Neural progenitor cell (in vitro differentiated cells): Measurements from ENCODE around the gene QKI.

ENCODE experiments used
- EZH2 ChIP-seq: fragments of 200-600 bp; sonication (generic); IDR thresholded peaks from 2 replicates; pipeline ENCODE4 v1.6.1; 2017; ENCODE audit warnings: antibody characterized with exemption, mild to moderate bottlenecking, moderate library complexity
- EZH2phosphoT487 ChIP-seq: fragments of 200-600 bp; sonication (generic); IDR thresholded peaks from 2 replicates; pipeline ENCODE4 v1.6.1; 2017; ENCODE audit warnings: antibody characterized with exemption
- TF ChIP-seq, protein P1 (sequence below): fragments of 200-600 bp; sonication (generic); IDR thresholded peaks from 2 replicates; pipeline ENCODE4 v1.5.1; 2017; ENCODE audit warnings: antibody characterized with exemption, mild to moderate bottlenecking

- TF ChIP-seq, protein P1, sequence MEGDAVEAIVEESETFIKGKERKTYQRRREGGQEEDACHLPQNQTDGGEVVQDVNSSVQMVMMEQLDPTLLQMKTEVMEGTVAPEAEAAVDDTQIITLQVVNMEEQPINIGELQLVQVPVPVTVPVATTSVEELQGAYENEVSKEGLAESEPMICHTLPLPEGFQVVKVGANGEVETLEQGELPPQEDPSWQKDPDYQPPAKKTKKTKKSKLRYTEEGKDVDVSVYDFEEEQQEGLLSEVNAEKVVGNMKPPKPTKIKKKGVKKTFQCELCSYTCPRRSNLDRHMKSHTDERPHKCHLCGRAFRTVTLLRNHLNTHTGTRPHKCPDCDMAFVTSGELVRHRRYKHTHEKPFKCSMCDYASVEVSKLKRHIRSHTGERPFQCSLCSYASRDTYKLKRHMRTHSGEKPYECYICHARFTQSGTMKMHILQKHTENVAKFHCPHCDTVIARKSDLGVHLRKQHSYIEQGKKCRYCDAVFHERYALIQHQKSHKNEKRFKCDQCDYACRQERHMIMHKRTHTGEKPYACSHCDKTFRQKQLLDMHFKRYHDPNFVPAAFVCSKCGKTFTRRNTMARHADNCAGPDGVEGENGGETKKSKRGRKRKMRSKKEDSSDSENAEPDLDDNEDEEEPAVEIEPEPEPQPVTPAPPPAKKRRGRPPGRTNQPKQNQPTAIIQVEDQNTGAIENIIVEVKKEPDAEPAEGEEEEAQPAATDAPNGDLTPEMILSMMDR: no peak
- TF ChIP-seq EZH2 (no peak), EZH2phosphoT487 (no peak)
Measured at GRCh38 chr6:163486821-163487220, 72.3 kb downstream of the QKI start.
